HL-60 (cell line): ENCODE measurements around the gene ADAMTS3.

Experiments
- CTCF ChIP-seq: IDR thresholded peaks from one replicate; pipeline ENCODE4 v1.5.1; 2011; ENCODE audit warnings: low read length, control low read depth, inconsistent platforms; ENCODE audit not compliant: insufficient read depth
- GABPA ChIP-seq: IDR thresholded peaks from 2 replicates; pipeline ENCODE4 v1.6.1; 2012; ENCODE audit warnings: low read depth
- POLR2AphosphoS5 ChIP-seq: IDR thresholded peaks from 2 replicates; pipeline ENCODE4 v1.6.1; 2012; ENCODE audit warnings: low read depth
- SPI1 ChIP-seq: IDR thresholded peaks from 2 replicates; pipeline ENCODE4 v1.6.1; 2012; ENCODE audit warnings: low read depth, mild to moderate bottlenecking, borderline replicate concordance
- TF ChIP-seq, protein P1 (sequence below): IDR thresholded peaks from 2 replicates; pipeline ENCODE4 v1.6.1; 2012; ENCODE audit warnings: low read depth; ENCODE audit not compliant: insufficient replicate concordance

DNA sequence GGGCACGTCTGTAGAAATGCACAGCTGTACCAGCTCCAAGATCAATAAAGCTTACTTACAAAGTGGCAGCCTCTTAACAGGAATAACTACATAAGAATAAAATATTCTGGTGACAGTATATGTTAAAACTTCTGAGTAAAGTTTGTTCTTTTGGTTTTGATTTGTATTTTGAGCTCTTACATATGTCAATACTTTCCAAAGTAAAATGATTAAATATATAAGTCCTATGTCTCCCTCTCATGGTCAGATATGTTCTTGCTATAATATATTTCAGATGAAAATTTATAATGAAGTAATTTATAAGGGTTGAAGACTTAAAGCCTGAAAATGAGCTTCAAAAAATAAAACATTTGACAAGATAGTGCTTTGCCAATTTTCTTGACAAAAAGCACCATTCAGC lies 282.8 kb downstream of the ADAMTS3 start:
- TF ChIP-seq, protein P1, sequence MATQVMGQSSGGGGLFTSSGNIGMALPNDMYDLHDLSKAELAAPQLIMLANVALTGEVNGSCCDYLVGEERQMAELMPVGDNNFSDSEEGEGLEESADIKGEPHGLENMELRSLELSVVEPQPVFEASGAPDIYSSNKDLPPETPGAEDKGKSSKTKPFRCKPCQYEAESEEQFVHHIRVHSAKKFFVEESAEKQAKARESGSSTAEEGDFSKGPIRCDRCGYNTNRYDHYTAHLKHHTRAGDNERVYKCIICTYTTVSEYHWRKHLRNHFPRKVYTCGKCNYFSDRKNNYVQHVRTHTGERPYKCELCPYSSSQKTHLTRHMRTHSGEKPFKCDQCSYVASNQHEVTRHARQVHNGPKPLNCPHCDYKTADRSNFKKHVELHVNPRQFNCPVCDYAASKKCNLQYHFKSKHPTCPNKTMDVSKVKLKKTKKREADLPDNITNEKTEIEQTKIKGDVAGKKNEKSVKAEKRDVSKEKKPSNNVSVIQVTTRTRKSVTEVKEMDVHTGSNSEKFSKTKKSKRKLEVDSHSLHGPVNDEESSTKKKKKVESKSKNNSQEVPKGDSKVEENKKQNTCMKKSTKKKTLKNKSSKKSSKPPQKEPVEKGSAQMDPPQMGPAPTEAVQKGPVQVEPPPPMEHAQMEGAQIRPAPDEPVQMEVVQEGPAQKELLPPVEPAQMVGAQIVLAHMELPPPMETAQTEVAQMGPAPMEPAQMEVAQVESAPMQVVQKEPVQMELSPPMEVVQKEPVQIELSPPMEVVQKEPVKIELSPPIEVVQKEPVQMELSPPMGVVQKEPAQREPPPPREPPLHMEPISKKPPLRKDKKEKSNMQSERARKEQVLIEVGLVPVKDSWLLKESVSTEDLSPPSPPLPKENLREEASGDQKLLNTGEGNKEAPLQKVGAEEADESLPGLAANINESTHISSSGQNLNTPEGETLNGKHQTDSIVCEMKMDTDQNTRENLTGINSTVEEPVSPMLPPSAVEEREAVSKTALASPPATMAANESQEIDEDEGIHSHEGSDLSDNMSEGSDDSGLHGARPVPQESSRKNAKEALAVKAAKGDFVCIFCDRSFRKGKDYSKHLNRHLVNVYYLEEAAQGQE, result no peak
- TF ChIP-seq CTCF (no peak), POLR2AphosphoS5 (no peak), GABPA (no peak), SPI1 (no peak)
